Measurements from ENCODE around the gene NACC2.

NACC2 gene

DNA sequence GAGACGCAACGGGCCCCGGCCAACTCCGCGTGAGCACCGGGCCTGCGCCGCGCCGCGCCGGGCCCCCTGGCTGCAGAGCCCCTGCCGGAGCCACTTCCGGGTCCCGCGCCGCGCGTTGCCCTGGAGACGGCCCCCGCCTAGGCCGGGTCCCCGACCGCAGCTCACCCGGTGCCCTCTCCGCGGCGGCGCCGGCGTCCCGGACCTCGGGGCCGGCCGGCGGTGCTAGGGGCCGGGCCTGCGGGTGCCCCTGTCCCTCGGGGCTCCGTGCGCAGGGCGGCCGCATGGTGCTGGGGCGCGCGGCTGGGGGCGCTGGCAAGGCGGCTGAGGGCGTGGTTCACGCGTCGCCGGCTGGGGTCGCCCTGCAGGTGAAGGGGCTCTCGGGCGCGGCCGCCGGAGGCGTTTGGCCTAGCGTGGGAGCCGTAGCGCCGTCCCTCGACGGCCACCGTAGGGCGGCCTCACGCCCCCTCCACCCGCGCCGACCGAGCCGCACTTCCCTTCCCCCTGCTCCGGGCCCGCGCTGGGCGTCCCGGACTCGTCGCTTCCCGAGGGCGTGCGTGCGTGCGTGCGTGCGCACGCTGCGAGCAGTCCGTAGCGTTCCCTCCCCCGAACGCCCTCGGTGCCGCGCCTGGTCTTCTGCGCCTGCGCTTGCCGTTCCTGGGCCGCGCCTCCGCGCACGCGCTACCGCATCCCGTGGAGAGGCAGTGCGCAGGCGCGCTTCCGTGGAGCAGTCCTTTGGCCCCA, 23.4 kb upstream of the NACC2 start, which contains the start of gene TMEM250:
TSS of gene TMEM250 (minus strand) at position 556 of the 741 bp plus-strand sequence. CDS start 1,975 bp downstream, outside the sequence.
- Mint-ChIP-seq H3K9me3 (no peaks in the 10 kb centered on the region), H3K4me1 (no peaks in the 10 kb centered on the region), H3K27me3 (ENCODE audit: low read depth, poor library complexity) (peaks cover 7% of the 10 kb centered on the region)

DNA sequence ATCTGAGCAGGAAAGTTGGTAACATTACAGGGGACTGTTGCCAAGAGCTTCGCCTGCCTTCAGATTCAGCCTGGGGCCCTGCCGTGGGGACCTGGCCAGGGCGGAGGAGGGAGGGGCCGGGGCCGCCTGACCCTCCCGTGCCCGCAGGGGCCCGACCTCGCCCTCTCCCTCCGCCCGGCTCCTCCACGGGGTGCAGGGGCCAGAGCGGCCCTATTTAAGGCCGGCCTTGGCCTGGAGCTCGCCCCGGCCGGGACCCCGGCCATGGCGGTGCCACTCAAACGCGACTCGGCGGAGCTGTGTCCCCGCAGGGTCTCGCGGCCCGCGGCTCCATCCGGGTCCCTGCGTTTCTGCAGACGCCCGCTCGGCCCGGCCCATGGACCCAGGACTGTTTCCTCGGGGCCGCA, 22.8 kb upstream of the NACC2 start:
- no peak overlapping the region for H3K27ac Mint-ChIP-seq
- no peak for TF ChIP-seq CTCF (IDR thresholded peaks at IDR 0.05)
- peaks cover 5% of the 10 kb centered on the region for H3K27me3 Mint-ChIP-seq (ENCODE audit: low read depth, poor library complexity)
- no peaks in the 10 kb centered on the region for H3K4me1 Mint-ChIP-seq
- DNase-seq, result no peak
- H3K36me3 Mint-ChIP-seq (ENCODE audit: low read depth), result peaks cover 6% of the 10 kb centered on the region
- H3K9me3 Mint-ChIP-seq, result no peaks in the 10 kb centered on the region
- peak overlapping the region; percentile 84 for H3K4me3 Mint-ChIP-seq

More for the DNA sequence above, 23.4 kb upstream of the NACC2 start, which contains the start of gene TMEM250:
- peak; percentile 96 for DNase-seq
- no peak for TF ChIP-seq CTCF (IDR thresholded peaks at IDR 0.05)
- peaks cover 6% of the 10 kb centered on the region for H3K36me3 Mint-ChIP-seq (ENCODE audit: low read depth)
- H3K27ac Mint-ChIP-seq, result peak within 1 kb of the TSS; percentile 64
- peak within 1 kb of the TSS; percentile 84 for H3K4me3 Mint-ChIP-seq

- Mint-ChIP-seq H3K27me3 (ENCODE audit: low read depth, poor library complexity) (peaks cover 2% of the 10 kb centered on the region), H3K4me3 (peak overlapping the region; percentile 84), H3K36me3 (ENCODE audit: low read depth) (peaks cover 6% of the 10 kb centered on the region), H3K27ac (no peak overlapping the region), H3K9me3 (no peaks in the 10 kb centered on the region), H3K4me1 (no peaks in the 10 kb centered on the region)
- no peak for DNase-seq
- no peak for TF ChIP-seq CTCF (IDR thresholded peaks at IDR 0.05)
These were observed 22.3 kb upstream of the NACC2 start for GRCh38 chr9:136117291-136117915.

- H3K4me3 Mint-ChIP-seq, result peak overlapping the region; percentile 54
- peaks cover 6% of the 10 kb centered on the region for H3K4me1 Mint-ChIP-seq
- DNase-seq, result no peak
- no peak for TF ChIP-seq CTCF (IDR thresholded peaks at IDR 0.05)
- H3K27ac Mint-ChIP-seq, result no peak overlapping the region
- no peaks in the 10 kb centered on the region for H3K27me3 Mint-ChIP-seq (ENCODE audit: low read depth, poor library complexity)
- peaks cover 6% of the 10 kb centered on the region for H3K36me3 Mint-ChIP-seq (ENCODE audit: low read depth)
- no peaks in the 10 kb centered on the region for H3K9me3 Mint-ChIP-seq
These were observed 21.4 kb upstream of the NACC2 start for GRCh38 chr9:136116360-136117098.

DNA sequence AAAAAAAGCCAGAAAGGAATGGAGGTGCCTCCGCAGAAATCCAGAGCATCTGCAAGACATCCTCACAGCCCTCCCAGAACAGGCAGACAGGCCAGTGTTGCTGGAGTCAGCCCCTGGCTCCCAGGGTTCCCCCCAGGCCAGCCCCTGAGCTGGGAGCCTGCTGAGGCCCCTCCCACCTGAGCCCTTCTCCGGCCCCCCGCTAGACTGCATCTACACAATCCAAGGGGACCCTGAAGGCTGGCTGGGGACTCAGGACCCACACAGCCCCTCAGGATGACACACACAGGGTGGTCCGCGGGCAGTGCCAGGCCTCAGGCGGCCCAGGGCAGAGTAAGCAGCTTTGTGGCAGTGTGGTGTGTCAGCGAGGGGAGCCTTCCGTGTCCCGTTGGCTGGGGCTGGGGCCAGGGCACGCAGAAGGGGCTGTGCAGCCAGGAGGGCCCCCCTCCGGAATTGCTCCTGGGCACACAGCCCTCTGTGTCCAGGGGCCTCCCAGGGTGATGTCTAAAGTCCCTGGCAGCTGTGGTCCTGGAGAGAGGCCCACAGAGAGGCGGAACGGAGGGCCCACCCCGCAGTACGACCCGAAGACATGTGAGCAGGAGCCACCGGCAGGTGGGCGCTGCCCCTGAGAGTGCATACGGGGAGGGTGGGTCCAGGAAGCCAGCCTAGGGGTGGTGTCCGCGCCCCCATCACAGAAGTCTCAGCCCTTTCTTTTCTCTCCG, 20.7 kb upstream of the NACC2 start:
- Mint-ChIP-seq H3K4me1 (peaks cover 11% of the 10 kb centered on the region), H3K9me3 (no peaks in the 10 kb centered on the region)

More for the DNA sequence above, 20.7 kb upstream of the NACC2 start:
- Mint-ChIP-seq H3K36me3 (ENCODE audit: low read depth) (peaks cover 6% of the 10 kb centered on the region), H3K27ac (no peak overlapping the region), H3K27me3 (ENCODE audit: low read depth, poor library complexity) (no peaks in the 10 kb centered on the region), H3K4me3 (no peak overlapping the region)
- TF ChIP-seq CTCF (IDR thresholded peaks at IDR 0.05), result no peak
- no peak for DNase-seq

All from nephron progenitor cell (in vitro differentiated cells).